ENCODE results near the gene STIM2.
"Not testable (repeated sequence)": the region's sequence is repeated elsewhere in the genome, so short reads cannot be mapped to it uniquely, and the experiment has no call there.

Gene STIM2

GRCh38 chr4:26892480-26893150, 32.0 kb downstream of the STIM2 start:
- Histone ChIP-seq H3K4me3 (ENCODE audit: low read length) (no peak overlapping the region), H3K9me3 (ENCODE audit: control insufficient read depth, low read length) (no peaks in the 10 kb centered on the region), H3K4me1 (ENCODE audit: control insufficient read depth, insufficient read depth, low read length) (no peaks in the 10 kb centered on the region), H3K9ac (ENCODE audit: low read length) (no peak overlapping the region), H3K36me3 (ENCODE audit: control insufficient read depth, insufficient read depth, low read length) (no peaks in the 10 kb centered on the region), H3K27me3 (ENCODE audit: control insufficient read depth, insufficient read depth, low read length) (no peaks in the 10 kb centered on the region)

DNA sequence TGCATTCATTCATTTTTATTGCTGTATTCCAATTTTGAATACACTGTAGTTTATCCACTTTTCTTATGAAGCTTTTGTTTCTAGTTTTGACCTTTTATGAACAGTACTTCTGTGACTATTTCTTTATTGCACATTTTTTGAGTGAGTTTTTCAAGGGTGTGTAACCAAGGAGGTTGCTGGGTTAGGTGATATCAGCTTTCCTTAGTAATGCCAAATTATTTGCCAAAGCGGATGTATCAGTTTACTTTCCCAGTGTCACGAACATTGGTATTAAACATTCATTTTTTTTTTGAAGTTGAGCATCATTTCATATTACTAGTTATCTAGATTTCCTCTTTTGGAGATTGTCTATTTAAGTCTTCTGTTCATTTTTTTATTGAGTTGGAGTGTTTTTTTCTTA, 32.9 kb downstream of the STIM2 start:
- Histone ChIP-seq H3K9ac (ENCODE audit: low read length) (no peak overlapping the region), H3K4me3 (ENCODE audit: low read length) (no peak overlapping the region), H3K4me1 (ENCODE audit: control insufficient read depth, insufficient read depth, low read length) (no peaks in the 10 kb centered on the region), H3K9me3 (ENCODE audit: control insufficient read depth, low read length) (no peaks in the 10 kb centered on the region), H3K36me3 (ENCODE audit: control insufficient read depth, insufficient read depth, low read length) (no peaks in the 10 kb centered on the region), H3K27me3 (ENCODE audit: control insufficient read depth, insufficient read depth, low read length) (no peaks in the 10 kb centered on the region)

GRCh38 chr4:26894881-26895280, 34.2 kb downstream of the STIM2 start:
- H3K36me3 ChIP-seq (ENCODE audit: control insufficient read depth, insufficient read depth, low read length); H3K27me3 ChIP-seq (ENCODE audit: control insufficient read depth, insufficient read depth, low read length); H3K9ac ChIP-seq (ENCODE audit: low read length); H3K9me3 ChIP-seq (ENCODE audit: control insufficient read depth, low read length); H3K4me1 ChIP-seq (ENCODE audit: control insufficient read depth, insufficient read depth, low read length); H3K4me3 ChIP-seq (ENCODE audit: low read length): not testable (repeated sequence)

DNA sequence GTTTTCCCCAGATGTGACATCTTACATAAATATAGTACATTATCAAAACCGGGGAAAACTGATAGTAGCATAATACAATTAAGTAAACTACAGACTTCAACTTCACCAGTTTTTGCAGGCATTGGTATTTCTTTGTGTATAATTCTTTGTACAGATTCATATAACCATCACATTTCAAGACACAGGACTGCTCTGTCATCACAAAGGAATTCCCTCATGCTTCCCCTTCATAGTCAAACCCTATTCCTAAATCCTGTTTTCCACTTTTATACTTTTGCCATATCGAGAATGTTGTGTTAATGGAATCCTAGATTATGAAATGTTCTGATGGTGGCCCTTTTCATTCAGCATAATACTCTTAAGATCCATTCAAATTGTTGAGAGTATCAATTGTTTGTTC, 36.0 kb downstream of the STIM2 start:
- no peaks in the 10 kb centered on the region for H3K36me3 ChIP-seq (ENCODE audit: control insufficient read depth, insufficient read depth, low read length)
- H3K4me3 ChIP-seq (ENCODE audit: low read length) = no peak overlapping the region
- H3K9ac ChIP-seq (ENCODE audit: low read length) = no peak overlapping the region
- peaks cover 9% of the 10 kb centered on the region for H3K4me1 ChIP-seq (ENCODE audit: control insufficient read depth, insufficient read depth, low read length)
- H3K9me3 ChIP-seq (ENCODE audit: control insufficient read depth, low read length) = no peaks in the 10 kb centered on the region
- H3K27me3 ChIP-seq (ENCODE audit: control insufficient read depth, insufficient read depth, low read length) = no peaks in the 10 kb centered on the region

GRCh38 chr4:26899991-26900390, 39.4 kb downstream of the STIM2 start:
- H3K9ac ChIP-seq (ENCODE audit: low read length) = no peak overlapping the region
- no peaks in the 10 kb centered on the region for H3K9me3 ChIP-seq (ENCODE audit: control insufficient read depth, low read length)
- no peaks in the 10 kb centered on the region for H3K27me3 ChIP-seq (ENCODE audit: control insufficient read depth, insufficient read depth, low read length)
- H3K36me3 ChIP-seq (ENCODE audit: control insufficient read depth, insufficient read depth, low read length) = no peaks in the 10 kb centered on the region
- H3K4me3 ChIP-seq (ENCODE audit: low read length) = no peak overlapping the region
- H3K4me1 ChIP-seq (ENCODE audit: control insufficient read depth, insufficient read depth, low read length) = peaks cover 20% of the 10 kb centered on the region

DNA sequence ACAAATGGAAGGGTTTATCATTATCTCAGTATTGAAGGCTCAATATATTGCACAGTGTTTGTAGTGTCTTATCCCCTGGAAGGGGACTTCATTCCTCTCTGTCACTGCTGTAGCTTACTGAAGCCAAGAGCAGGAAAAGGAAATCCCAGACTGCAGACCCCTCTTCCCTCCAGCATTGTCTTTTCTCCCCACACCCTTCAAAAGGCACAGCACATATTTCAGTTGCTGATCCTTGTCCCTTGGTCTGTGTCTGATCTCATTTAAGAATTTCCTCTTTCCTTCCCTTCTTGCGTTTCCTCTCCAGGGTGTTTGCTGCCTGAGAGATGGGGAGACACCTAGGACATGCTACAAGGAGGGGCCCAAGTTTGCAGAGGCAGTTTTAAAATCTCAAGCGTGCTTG, 40.1 kb downstream of the STIM2 start:
- no peak overlapping the region for H3K4me3 ChIP-seq (ENCODE audit: low read length)
- no peaks in the 10 kb centered on the region for H3K27me3 ChIP-seq (ENCODE audit: control insufficient read depth, insufficient read depth, low read length)

DNA sequence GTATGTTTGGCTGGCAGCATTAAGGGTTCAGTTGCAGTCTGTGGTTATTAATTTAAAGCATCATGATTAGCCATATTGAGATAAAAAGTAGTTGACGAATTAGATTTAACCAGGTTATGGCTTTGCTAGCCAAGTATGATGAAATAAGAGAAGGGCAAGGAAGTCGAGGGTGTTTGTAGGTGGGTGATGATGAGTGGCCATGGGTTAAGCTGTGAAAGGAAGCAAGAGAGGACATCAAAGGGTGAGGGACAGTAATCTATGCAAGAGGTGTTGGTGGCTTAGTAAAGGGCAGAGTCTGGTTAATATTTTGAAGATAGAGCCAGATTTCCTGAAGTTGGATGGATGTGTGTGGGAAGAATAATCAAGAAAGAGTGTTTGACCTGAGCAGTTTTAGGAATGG, 44.5 kb downstream of the STIM2 start:
- Histone ChIP-seq H3K4me1 (ENCODE audit: control insufficient read depth, insufficient read depth, low read length) (peaks cover 18% of the 10 kb centered on the region), H3K27me3 (ENCODE audit: control insufficient read depth, insufficient read depth, low read length) (no peaks in the 10 kb centered on the region), H3K36me3 (ENCODE audit: control insufficient read depth, insufficient read depth, low read length) (no peaks in the 10 kb centered on the region), H3K9me3 (ENCODE audit: control insufficient read depth, low read length) (no peaks in the 10 kb centered on the region), H3K9ac (ENCODE audit: low read length) (no peak overlapping the region), H3K4me3 (ENCODE audit: low read length) (no peak overlapping the region)

More for the DNA sequence above, 40.1 kb downstream of the STIM2 start:
- Histone ChIP-seq H3K9me3 (ENCODE audit: control insufficient read depth, low read length) (no peaks in the 10 kb centered on the region), H3K9ac (ENCODE audit: low read length) (no peak overlapping the region), H3K4me1 (ENCODE audit: control insufficient read depth, insufficient read depth, low read length) (peaks cover 26% of the 10 kb centered on the region), H3K36me3 (ENCODE audit: control insufficient read depth, insufficient read depth, low read length) (no peaks in the 10 kb centered on the region)

GRCh38 chr4:26907731-26908599, 47.3 kb downstream of the STIM2 start:
- Histone ChIP-seq H3K4me3 (ENCODE audit: low read length) (no peak overlapping the region), H3K27me3 (ENCODE audit: control insufficient read depth, insufficient read depth, low read length) (no peaks in the 10 kb centered on the region), H3K9ac (ENCODE audit: low read length) (no peak overlapping the region), H3K36me3 (ENCODE audit: control insufficient read depth, insufficient read depth, low read length) (no peaks in the 10 kb centered on the region), H3K9me3 (ENCODE audit: control insufficient read depth, low read length) (no peaks in the 10 kb centered on the region), H3K4me1 (ENCODE audit: control insufficient read depth, insufficient read depth, low read length) (peaks cover 16% of the 10 kb centered on the region)

DNA sequence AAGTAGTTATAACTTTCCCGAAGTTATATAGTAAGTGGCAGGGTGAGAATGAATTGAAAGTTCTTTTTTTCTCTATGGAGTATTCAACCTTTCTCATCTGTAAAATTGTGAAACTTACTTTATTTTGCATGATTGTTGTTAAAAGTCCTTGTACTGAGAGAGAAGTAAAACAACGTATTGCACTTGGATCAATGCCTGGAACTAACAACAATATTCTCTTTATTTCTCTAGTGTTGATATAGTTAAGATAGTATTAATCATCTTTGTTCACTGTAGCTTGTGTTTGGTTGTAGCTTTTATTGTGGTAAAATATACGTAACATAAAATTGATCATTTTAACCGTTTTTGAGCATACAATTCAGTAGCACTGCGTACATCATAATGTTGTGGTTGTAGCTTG, 48.7 kb downstream of the STIM2 start:
- Histone ChIP-seq H3K9ac (ENCODE audit: low read length) (no peak overlapping the region), H3K9me3 (ENCODE audit: control insufficient read depth, low read length) (no peaks in the 10 kb centered on the region), H3K36me3 (ENCODE audit: control insufficient read depth, insufficient read depth, low read length) (no peaks in the 10 kb centered on the region), H3K4me3 (ENCODE audit: low read length) (no peak overlapping the region), H3K4me1 (ENCODE audit: control insufficient read depth, insufficient read depth, low read length) (peaks cover 12% of the 10 kb centered on the region), H3K27me3 (ENCODE audit: control insufficient read depth, insufficient read depth, low read length) (no peaks in the 10 kb centered on the region)

GRCh38 chr4:26911254-26911653, 50.6 kb downstream of the STIM2 start:
- no peaks in the 10 kb centered on the region for H3K4me1 ChIP-seq (ENCODE audit: control insufficient read depth, insufficient read depth, low read length)
- no peak overlapping the region for H3K9ac ChIP-seq (ENCODE audit: low read length)
- H3K9me3 ChIP-seq (ENCODE audit: control insufficient read depth, low read length) = no peaks in the 10 kb centered on the region
- H3K36me3 ChIP-seq (ENCODE audit: control insufficient read depth, insufficient read depth, low read length) = no peaks in the 10 kb centered on the region
- no peaks in the 10 kb centered on the region for H3K27me3 ChIP-seq (ENCODE audit: control insufficient read depth, insufficient read depth, low read length)
- no peak overlapping the region for H3K4me3 ChIP-seq (ENCODE audit: low read length)

DNA sequence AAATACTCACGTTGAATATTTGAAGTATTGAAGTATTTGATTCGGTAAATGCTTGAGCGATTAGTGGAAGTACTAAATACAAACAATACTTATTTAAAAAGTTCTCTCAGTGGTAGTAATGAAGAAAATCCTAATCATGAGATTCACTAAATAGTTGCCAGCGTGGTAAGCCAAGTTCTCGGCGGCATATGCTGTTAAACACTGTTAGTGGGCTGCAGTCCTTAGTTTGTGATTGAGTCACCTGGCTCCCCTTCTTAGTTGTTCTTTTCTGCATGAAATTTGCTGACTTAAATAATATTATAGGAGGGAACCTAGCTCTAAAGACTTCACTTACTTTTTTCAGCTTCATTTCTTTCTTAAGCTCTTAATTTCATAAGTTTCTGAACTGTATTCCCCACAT, 51.4 kb downstream of the STIM2 start:
- Histone ChIP-seq H3K9me3 (ENCODE audit: control insufficient read depth, low read length) (no peaks in the 10 kb centered on the region), H3K4me3 (ENCODE audit: low read length) (no peak overlapping the region)

GRCh38 chr4:26912810-26913209, 52.2 kb downstream of the STIM2 start:
- Histone ChIP-seq H3K36me3 (ENCODE audit: control insufficient read depth, insufficient read depth, low read length) (no peaks in the 10 kb centered on the region), H3K4me1 (ENCODE audit: control insufficient read depth, insufficient read depth, low read length) (no peaks in the 10 kb centered on the region), H3K9me3 (ENCODE audit: control insufficient read depth, low read length) (no peaks in the 10 kb centered on the region), H3K4me3 (ENCODE audit: low read length) (no peak overlapping the region), H3K27me3 (ENCODE audit: control insufficient read depth, insufficient read depth, low read length) (no peaks in the 10 kb centered on the region), H3K9ac (ENCODE audit: low read length) (no peak overlapping the region)

More for the DNA sequence above, 51.4 kb downstream of the STIM2 start:
- Histone ChIP-seq H3K36me3 (ENCODE audit: control insufficient read depth, insufficient read depth, low read length) (no peaks in the 10 kb centered on the region), H3K9ac (ENCODE audit: low read length) (no peak overlapping the region), H3K27me3 (ENCODE audit: control insufficient read depth, insufficient read depth, low read length) (no peaks in the 10 kb centered on the region), H3K4me1 (ENCODE audit: control insufficient read depth, insufficient read depth, low read length) (no peaks in the 10 kb centered on the region)
